NK-92 treated with Interleukin-12 subunit alpha and Interleukin-12 subunit beta, amount 100 ng/mL, for 24 hours (cell line): ENCODE measurements around the gene AIPL1.

Experiments
- DNase-seq: peaks from one replicate; lab custom pipeline; 2025; lab: John Stamatoyannopoulos, UW

The AIPL1 gene

DNA sequence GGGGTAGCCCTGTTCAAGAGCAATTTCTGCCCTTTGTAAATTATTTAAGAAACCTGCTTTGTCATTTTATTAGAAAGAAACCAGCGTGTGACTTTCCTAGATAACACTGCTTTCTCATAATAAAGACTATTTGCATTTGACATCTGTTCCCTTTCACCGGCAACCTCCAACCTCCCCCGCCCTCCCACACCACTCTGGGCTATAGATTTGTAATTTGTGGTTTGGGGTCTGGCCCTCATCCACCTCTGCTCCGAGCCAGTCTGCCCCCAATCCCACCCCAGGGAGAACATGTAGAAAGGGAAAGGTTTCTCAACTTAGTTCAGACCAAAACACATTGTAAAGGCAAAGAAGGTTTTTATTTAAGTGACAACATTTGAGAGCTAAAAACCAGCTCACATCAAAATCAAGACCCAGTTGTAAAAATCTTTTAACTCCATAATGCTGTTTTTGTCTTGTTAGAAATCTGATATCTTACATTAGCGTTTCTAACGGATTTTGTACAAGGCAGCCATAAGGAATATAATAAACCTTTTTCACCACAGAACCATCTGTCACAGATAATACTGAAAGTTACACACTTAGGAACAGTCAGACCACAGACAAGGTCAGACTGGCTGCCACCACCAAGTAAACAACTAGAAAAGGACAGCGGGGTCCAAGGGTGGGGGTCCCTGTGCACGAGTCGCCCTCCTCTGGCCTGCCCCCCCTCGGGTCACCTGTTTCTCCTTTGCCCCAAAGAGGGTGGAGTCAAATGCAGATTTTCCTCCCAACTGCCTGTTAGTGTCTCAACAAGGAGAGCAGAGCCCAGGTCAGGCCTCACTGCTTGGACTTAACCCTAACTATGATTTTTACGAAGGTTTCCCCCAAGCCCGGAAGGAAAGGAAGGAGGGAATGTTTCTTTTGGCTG, 16.3 kb upstream of the AIPL1 start:
- DNase-seq = no peak

DNA sequence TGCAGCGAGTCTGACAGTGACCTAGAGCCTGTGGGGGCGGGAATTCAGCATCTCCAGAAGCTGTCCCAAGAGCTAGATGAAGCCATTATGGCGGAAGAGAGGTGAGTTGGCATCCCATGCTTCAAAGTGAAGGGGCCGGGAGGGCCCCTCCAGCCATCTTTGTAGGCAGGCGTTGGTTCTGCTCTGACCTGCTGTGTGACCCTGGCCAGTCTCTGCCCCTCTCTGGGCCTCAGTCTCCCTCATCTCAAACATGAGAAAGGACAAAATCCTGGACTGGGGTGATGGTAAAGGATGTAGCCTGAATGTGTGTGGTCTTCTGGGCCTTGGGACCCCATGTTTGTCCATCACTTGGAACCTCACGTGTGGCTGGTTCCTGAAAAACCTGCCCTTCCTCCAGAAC, 14.4 kb upstream of the AIPL1 start:
- DNase-seq = no peak

- no peak for DNase-seq
Measured at GRCh38 chr17:6448473-6448872, 13.6 kb upstream of the AIPL1 start.

DNA sequence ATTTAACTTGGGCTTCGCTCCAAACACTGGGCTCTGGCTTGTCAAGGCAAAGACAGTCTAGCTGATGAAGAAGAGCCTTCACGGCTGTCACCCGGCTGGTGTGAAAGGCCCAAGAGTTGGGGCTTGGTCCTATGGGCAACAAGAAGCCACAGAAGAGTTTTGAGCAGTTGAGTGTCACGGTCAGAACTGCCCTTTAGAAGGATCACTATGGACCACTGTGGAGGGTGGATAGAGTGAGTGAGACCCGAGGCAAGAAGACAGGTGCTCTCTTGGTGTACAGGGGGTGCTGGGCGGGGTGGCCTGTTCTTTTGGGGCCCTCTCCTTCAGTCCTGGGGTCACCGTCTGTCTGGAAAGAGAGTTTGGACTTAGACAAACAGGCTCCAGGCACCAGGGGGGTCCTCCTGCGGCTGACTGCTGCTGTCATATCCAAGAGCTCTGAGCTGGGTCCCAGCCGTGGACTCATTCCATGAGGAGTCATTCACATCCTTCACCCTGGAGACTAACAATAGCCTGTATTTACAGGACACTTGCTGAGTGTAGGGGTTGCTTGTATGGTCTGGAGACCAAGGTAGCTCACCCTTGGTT, 11.7 kb upstream of the AIPL1 start:
- DNase-seq = no peak

- no peak for DNase-seq
Measured at GRCh38 chr17:6444571-6445335, 9.8 kb upstream of the AIPL1 start.

GRCh38 chr17:6443692-6444570, 9.0 kb upstream of the AIPL1 start, which contains the start of gene PIMREG:
TSS of gene PIMREG (plus strand) at chr17:6444455. CDS start at chr17:6445111, 656 bp downstream.
- no peak for DNase-seq

GRCh38 chr17:6442775-6443174, 7.9 kb upstream of the AIPL1 start:
- DNase-seq = no peak

GRCh38 chr17:6439951-6440350, 5.0 kb upstream of the AIPL1 start:
- no peak for DNase-seq

- DNase-seq = no peak
Measured at GRCh38 chr17:6437956-6438355, 3.0 kb upstream of the AIPL1 start.

DNA sequence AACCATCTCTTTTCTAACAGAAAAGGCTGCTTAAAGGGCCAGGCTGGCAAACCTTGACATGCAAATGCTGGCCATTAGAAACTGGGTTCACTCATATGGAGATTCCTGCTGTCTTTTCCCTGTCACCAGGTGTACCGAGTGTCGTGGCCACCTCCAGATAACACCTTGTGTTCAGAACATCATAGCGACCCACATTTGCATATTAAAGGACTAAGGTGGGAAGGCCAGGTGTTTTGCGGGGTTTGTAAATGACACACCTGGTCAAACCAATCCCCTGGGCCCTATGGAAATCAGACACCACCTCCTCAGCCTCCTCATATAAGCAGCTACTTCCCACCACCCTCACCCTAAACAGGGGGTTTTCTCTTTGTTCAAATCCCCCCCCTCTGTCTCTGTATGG, 2.5 kb upstream of the AIPL1 start:
- DNase-seq = no peak

GRCh38 chr17:6435968-6436367, 1.0 kb upstream of the AIPL1 start:
- DNase-seq = peak; percentile 12

DNA sequence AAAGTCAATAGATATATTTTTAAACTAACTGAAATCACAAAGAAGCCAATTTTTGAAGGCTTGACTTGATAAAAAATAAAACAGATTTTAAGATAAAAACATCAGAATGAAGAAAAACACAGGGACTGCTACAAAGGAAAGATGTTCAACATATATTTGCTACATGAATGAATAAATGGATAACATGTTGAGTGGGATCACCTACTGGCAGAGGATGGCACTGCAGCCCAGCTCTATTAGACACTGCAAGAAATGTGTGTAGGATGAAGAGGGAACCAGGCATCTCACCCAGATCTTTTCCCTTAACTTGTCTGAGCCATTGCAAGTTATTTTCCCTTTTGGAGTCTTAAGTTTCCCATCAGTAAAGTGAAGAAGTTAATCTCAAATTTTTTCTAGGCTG, 4.2 kb downstream of the AIPL1 start:
- DNase-seq = no peak

- no peak for DNase-seq
Measured at GRCh38 chr17:6429266-6429665, 5.7 kb downstream of the AIPL1 start.

DNA sequence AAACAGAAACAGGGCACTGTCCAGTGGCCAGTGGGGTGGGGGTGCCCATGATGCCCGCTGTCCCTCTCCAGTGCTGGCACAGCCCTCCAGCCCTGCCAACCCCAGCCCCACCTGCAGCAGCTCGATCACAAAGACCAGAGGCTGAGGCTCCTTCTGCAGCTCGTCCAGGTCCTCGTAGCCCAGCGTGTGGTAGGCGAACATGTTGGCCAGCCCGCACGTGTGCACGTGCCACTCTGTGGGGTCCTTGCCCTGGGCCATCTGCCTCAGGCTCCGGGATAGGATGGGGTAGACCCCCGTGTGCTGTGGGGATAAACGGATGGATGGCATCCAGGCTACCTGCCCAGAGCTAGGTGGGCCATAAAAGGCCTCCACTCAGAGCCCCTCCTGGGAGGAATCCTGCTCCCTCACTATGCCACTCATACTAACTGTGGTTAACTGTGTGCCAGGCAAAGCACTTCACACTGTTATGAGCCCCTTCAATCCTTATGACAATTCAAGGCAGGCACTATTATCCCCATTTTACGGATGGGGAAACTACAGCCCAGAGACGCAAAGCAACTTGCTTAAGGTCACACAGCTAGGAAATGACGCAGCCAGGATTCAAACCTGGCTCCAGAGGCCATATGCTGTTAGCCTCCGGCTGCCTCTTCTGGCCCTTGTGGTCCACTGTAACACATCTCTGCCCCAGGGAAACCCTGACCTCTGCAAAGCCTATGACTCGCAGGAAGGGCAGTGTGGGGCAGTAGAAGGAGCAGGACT, 6.5 kb downstream of the AIPL1 start:
- no peak for DNase-seq

- peak; percentile 50 for DNase-seq
Measured at GRCh38 chr17:6427279-6427781, 7.6 kb downstream of the AIPL1 start.

DNA sequence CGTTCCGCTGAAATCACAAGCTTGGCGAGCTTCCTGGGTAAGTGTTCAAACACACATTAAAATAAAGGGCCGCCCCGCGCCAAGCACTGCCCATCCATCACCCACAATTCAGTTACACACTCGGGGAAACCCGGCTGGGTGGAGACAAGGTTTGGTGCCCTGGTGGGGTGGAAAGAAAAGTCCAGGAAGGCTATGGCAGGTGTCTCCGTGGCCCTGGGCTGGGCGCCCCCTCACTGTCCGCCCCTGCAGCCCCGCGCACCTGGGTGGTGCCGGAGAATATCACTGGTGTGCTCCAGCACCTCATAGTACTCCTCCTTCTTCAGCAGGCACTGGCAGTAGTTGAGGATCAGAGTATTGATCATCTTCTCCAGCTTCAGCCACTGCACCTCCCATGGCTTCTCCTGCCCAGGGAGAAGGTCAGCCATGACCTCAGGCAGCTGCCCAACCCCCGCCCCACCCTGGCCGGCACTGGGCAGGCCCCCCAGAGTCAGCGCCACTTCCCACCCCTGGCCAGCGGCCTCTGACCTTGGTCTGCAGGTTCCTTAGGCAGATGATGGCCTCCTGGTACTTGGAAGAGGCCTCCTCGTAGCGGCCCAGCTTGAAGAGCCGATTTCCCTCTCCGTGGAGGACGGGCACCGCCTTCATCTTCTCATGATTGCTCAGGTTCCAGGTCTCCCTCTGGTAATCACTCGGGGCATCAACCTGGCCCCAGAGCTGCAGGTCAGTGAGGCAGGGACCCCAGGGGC, 8.4 kb downstream of the AIPL1 start:
- no peak for DNase-seq

GRCh38 chr17:6425407-6425806, 9.5 kb downstream of the AIPL1 start:
- no peak for DNase-seq

DNA sequence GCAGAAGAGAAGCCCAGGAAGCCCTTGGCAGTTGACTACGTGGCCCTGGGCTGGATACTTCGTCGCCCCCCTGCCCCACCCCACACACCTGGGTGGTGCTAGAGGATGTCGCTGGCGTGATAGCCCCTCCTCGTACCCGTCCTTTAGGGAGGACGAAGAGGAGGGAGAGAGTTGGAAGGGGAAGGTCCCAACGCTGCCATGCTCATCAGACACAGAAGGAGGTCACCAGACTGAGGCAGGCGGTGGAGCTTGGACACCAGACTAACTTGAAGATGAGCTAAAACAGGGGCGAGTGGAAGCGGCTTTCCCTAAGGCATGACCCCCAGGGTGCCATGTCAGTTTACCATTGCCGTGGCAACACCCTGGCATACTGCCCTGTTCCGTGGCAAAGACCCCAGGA, 11.0 kb downstream of the AIPL1 start:
- no peak for DNase-seq

DNA sequence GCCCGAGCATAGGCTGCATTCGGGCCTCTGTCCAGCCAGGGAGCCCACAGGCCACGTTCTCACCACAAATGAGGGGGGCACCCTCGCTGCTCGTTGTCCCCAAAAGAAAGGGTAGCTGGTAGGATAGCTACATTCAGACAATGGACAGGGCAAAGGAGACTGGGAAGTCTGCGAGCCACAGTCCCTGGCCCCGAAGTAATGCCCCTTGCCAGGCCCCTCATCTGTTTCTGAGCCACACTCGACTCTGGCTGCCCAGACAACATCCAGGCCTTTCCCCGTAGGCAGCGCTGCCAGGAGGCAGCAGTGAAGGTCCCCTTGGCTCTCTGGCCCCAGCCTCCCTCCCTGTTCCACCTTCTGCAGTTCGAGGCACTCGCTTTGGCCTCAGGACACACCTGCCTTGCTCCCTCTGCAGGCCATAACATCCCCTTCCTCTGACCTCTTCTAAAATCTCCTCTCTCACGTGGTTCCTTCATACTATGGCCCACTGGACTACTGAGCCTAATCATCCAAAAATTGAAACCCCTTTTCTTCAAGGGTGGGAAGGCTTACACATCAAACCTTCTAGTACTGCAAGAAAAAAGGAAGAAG, 12.2 kb downstream of the AIPL1 start:
- DNase-seq = no peak
